ENCODE results near the gene ARRDC5. TPM values are rescaled to one million over a fixed set of nuclear protein-coding genes. Genes with fewer than 3 reads are reported as not detected.
"Not testable (repeated sequence)": the region's sequence is repeated elsewhere in the genome, so short reads cannot be mapped to it uniquely, and the experiment has no call there.

ARRDC5 gene
- total RNA-seq, 1 experiment from 2014 or later, result not detected

DNA sequence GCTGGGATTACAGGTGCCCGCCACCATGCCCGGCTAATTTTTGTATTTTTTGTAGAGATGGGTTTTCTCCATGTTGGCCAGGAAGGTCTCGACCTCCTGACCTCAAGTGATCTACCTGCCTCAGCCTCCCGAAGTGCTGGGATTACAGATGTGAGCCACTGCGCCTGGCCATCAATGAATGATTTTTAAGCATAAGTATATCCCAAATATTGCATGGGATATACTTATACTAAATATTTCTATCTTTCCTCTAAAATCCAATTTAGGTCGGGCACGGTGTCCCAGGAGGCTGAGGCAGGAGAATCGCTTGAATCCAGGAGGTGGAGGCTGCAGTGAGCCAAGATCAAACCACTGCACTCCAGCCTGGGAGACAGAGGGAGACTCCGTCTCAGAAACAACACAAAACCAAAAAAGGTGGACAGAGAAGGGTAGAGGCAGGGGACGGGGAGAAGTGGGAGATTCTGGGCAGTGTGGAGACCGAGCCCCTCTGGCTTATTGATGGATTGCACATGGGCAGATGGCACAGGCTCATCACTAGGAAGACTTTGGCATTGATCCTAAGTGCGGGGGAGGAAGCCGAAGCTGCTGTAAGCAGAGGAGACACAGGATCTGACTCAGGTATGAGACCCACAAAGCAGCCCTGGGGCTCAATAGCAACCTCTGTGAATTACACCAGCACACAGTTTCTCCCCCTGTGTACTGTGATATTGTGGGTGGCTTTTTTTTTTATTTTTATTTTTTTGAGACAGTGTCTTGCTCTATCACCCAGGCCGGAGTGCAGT, 13.5 kb downstream of the ARRDC5 start:
- H3K4me1 ChIP-seq (ENCODE audit: insufficient read depth, low read length, poor library complexity, severe bottlenecking), result no peaks in the 10 kb centered on the region
- no peak for DNase-seq (ENCODE audit: low spot score)
- H3K36me3 ChIP-seq (ENCODE audit: insufficient read depth, low read length, poor library complexity, severe bottlenecking), result no peaks in the 10 kb centered on the region
- no peak for TF ChIP-seq EZH2 (IDR thresholded peaks at IDR 0.05; ENCODE audit: borderline replicate concordance, low read depth, low read length, poor library complexity, severe bottlenecking)
- TF ChIP-seq, protein P1, sequence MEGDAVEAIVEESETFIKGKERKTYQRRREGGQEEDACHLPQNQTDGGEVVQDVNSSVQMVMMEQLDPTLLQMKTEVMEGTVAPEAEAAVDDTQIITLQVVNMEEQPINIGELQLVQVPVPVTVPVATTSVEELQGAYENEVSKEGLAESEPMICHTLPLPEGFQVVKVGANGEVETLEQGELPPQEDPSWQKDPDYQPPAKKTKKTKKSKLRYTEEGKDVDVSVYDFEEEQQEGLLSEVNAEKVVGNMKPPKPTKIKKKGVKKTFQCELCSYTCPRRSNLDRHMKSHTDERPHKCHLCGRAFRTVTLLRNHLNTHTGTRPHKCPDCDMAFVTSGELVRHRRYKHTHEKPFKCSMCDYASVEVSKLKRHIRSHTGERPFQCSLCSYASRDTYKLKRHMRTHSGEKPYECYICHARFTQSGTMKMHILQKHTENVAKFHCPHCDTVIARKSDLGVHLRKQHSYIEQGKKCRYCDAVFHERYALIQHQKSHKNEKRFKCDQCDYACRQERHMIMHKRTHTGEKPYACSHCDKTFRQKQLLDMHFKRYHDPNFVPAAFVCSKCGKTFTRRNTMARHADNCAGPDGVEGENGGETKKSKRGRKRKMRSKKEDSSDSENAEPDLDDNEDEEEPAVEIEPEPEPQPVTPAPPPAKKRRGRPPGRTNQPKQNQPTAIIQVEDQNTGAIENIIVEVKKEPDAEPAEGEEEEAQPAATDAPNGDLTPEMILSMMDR (conservative IDR thresholded peaks at IDR 0.05; ENCODE audit: low read depth, low read length), result no peak
- CTCF ChIA-PET, result interaction anchor here (0.7 kb wide), 1 partner anchor 11 kb away, joined by 11 read pairs; no protein-coding TSS in a partner anchor
- H3K27ac ChIP-seq (ENCODE audit: low read depth, low read length, poor library complexity, severe bottlenecking), result no peak overlapping the region
- no peaks in the 10 kb centered on the region for H3K27me3 ChIP-seq (replicated peaks; ENCODE audit: insufficient read depth, low read depth, low read length, poor library complexity)
- POLR2A ChIA-PET (ENCODE audit: low non-redundant PET), result interaction anchor here (0.6 kb wide), 1 partner anchor 600 kb away, joined by 15 read pairs; no protein-coding TSS in a partner anchor
- H3K9me3 ChIP-seq (ENCODE audit: low read depth, low read length, poor library complexity, severe bottlenecking), result no peaks in the 10 kb centered on the region
- intact Hi-C loops (cut with micrococcal nuclease; ENCODE audit: unreplicated experiment), result no loop called here
- no peak overlapping the region for H3K4me3 ChIP-seq (ENCODE audit: low read depth, low read length, poor library complexity, severe bottlenecking)
- BruUV-seq (replicated peaks), result no TSS peak

DNA sequence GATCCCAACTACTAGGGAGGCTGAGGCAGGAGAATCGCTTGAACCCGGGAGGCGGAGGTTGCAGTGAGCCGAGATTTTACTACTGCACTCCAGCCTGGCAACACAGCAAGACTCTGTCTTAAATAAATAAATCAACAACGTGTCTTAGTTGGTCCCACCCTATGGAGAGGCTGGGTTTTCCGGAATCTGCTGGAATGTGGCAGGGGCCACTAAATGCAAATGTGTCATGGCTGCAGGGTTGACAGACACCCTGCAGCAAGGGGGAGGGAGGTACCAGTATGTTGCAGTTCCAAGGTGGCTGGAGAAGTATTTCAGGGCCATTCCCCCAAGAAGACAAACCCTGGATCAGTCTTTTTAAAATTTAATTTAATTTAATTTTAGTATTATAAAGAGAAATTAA, 14.9 kb downstream of the ARRDC5 start:
- CTCF ChIA-PET; H3K36me3 ChIP-seq (ENCODE audit: insufficient read depth, low read length, poor library complexity, severe bottlenecking); DNase-seq (ENCODE audit: low spot score); H3K27me3 ChIP-seq (replicated peaks; ENCODE audit: insufficient read depth, low read depth, low read length, poor library complexity); H3K27ac ChIP-seq (ENCODE audit: low read depth, low read length, poor library complexity, severe bottlenecking); H3K4me1 ChIP-seq (ENCODE audit: insufficient read depth, low read length, poor library complexity, severe bottlenecking); H3K4me3 ChIP-seq (ENCODE audit: low read depth, low read length, poor library complexity, severe bottlenecking); H3K9me3 ChIP-seq (ENCODE audit: low read depth, low read length, poor library complexity, severe bottlenecking); BruUV-seq (replicated peaks); intact Hi-C loops (cut with micrococcal nuclease; ENCODE audit: unreplicated experiment): not testable (repeated sequence)
- POLR2A ChIA-PET (ENCODE audit: low non-redundant PET), result interaction anchor here (0.6 kb wide), 1 partner anchor 96 kb away, joined by 4 read pairs; no protein-coding TSS in a partner anchor

DNA sequence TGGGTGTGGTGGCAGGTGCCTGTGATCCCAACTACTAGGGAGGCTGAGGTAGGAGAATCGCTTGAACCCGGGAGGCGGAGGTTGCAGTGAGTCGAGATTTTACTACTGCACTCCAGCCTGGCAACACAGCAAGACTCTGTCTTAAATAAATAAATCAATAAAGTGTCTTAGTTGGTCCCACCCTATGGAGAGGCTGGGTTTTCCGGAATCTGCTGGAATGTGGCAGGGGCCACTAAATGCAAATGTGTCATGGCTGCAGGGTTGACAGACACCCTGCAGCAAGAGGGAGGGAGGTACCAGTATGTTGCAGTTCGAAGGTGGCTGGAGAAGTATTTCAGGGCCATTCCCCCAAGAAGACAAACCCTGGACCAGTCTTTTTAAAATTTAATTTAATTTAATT, 17.7 kb downstream of the ARRDC5 start:
- CTCF ChIA-PET; BruUV-seq (replicated peaks); H3K4me1 ChIP-seq (ENCODE audit: insufficient read depth, low read length, poor library complexity, severe bottlenecking); H3K36me3 ChIP-seq (ENCODE audit: insufficient read depth, low read length, poor library complexity, severe bottlenecking); H3K27ac ChIP-seq (ENCODE audit: low read depth, low read length, poor library complexity, severe bottlenecking); H3K9me3 ChIP-seq (ENCODE audit: low read depth, low read length, poor library complexity, severe bottlenecking); H3K27me3 ChIP-seq (replicated peaks; ENCODE audit: insufficient read depth, low read depth, low read length, poor library complexity); intact Hi-C loops (cut with micrococcal nuclease; ENCODE audit: unreplicated experiment); POLR2A ChIA-PET (ENCODE audit: low non-redundant PET); DNase-seq (ENCODE audit: low spot score); H3K4me3 ChIP-seq (ENCODE audit: low read depth, low read length, poor library complexity, severe bottlenecking): not testable (repeated sequence)

DNA sequence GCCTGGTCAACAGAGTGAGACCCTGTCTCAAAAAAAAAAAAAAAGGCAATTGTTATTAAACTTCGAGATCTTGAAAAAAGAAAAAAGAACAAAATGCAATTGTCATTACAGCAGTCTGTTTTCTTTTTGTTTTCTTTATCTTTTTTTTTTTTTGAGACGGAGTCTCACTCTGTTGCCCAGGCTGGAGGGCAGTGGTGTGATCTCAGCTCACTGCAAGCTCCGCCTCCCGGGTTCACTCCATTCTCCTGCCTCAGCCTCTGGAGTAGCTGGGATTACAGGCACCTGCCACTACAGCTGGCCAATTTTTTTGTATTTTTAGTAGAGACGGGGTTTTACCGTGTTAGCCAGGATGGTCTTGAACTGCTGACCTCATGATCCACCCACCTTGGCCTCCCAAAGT, 19.8 kb downstream of the ARRDC5 start:
- H3K27ac ChIP-seq (ENCODE audit: low read depth, low read length, poor library complexity, severe bottlenecking); DNase-seq (ENCODE audit: low spot score); POLR2A ChIA-PET (ENCODE audit: low non-redundant PET); BruUV-seq (replicated peaks); H3K9me3 ChIP-seq (ENCODE audit: low read depth, low read length, poor library complexity, severe bottlenecking); intact Hi-C loops (cut with micrococcal nuclease; ENCODE audit: unreplicated experiment); H3K27me3 ChIP-seq (replicated peaks; ENCODE audit: insufficient read depth, low read depth, low read length, poor library complexity); H3K4me1 ChIP-seq (ENCODE audit: insufficient read depth, low read length, poor library complexity, severe bottlenecking); H3K4me3 ChIP-seq (ENCODE audit: low read depth, low read length, poor library complexity, severe bottlenecking); H3K36me3 ChIP-seq (ENCODE audit: insufficient read depth, low read length, poor library complexity, severe bottlenecking): not testable (repeated sequence)
- CTCF ChIA-PET, result interaction anchor here (0.6 kb wide), 1 partner anchor 1107 kb away, joined by 3 read pairs; no protein-coding TSS in a partner anchor
